ENCODE results near the gene KRT15. TPM values are rescaled to one million over a fixed set of nuclear protein-coding genes. Genes with fewer than 3 reads are reported as not detected.

KRT15 gene
- polyA plus RNA-seq, 1 donor (not counting 4 experiments of a cell fraction or from before 2014, with no cell fraction given) = 729 TPM

DNA sequence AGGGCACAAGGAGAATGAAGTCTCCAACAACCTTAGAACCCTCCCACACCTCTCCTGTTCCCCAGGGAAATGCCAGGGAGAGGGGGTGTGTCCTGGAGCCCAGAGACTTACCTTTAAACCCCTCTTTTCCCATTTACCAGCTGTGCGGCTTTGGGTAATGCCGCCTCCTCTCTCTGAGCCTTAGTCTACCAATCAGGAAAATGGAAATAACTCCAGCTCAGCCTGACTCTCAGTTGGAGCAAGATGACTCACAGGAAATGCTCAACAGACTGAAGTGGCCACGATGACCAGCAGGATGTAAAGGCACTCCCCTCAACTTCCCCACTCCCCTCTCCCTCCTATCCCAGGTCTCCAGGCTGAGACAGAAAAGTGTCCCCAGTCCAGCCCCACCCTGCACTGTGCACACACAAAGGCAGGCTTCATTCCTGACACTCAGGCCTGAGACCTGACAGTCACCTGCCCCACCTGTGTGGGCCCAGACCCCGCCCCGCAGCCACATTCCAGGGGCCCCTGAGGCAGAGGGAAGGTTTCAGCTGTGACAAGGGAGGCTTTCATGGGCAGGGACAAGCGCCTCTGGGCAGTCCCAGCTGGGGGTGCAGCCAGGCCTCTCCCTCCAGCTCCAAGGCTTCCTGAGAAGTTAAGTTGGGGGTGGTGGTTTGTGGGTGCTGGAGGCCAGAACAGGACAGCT, 3.0 kb upstream of the KRT15 start:
- FAIRE-seq (peak; percentile 97), DNase-seq (ENCODE audit: low read depth, low spot score) (peak; percentile 95)
- H3K79me2 ChIP-seq (ENCODE audit: control insufficient read depth, insufficient read depth, low read length) = no peaks in the 10 kb centered on the region
- peaks cover 65% of the 10 kb centered on the region for H3K4me1 ChIP-seq (ENCODE audit: control insufficient read depth, extremely low read depth, insufficient read depth, low read length)
- H3K9me3 ChIP-seq (ENCODE audit: control insufficient read depth, low read depth, low read length) = no peaks in the 10 kb centered on the region
- no peaks in the 10 kb centered on the region for H4K20me1 ChIP-seq (ENCODE audit: control insufficient read depth, extremely low read depth, insufficient read depth, low read length)
- dilution Hi-C loops (cut with MboI; ENCODE audit: extremely low pct_ligation_motif_present, low sequenced_read_pairs) = no loop called here
- H2AFZ ChIP-seq (ENCODE audit: control insufficient read depth, low read length) = no peak overlapping the region
- H3K4me3 ChIP-seq (ENCODE audit: control insufficient read depth in 2 of 3, extremely low read depth in 1 of 3, insufficient read depth in 2 of 3, low read depth in 1 of 3, low read length in 3 of 3) = peak overlapping the region in 1 of 3 experiments; percentile 10
- peak overlapping the region; percentile 38 for H3K9ac ChIP-seq (ENCODE audit: control insufficient read depth, extremely low read depth, insufficient read depth, low read length)
- no peaks in the 10 kb centered on the region for H3K27me3 ChIP-seq (ENCODE audit: control insufficient read depth, extremely low read depth, insufficient read depth, low read length)
- H3K27ac ChIP-seq (ENCODE audit: control insufficient read depth, insufficient read depth, low read length) = peak overlapping the region; percentile 82
- peaks cover 0 to 5% of the 10 kb centered on the region in 2 experiments for H3K36me3 ChIP-seq (ENCODE audit: control insufficient read depth in 2 of 2, extremely low read depth in 1 of 2, insufficient read depth in 2 of 2, low read length in 2 of 2)
- H3K4me2 ChIP-seq (ENCODE audit: control insufficient read depth, extremely low read depth, insufficient read depth, low read depth, low read length) = peak overlapping the region; percentile 57
- H3K9me1 ChIP-seq (ENCODE audit: control insufficient read depth, extremely low read depth, insufficient read depth, low read length) = no peaks in the 10 kb centered on the region
- no peak for TF ChIP-seq EZH2 (IDR thresholded peaks at IDR 0.05; ENCODE audit: low read length)
- TF ChIP-seq CTCF (optimal IDR thresholded peaks at IDR 0.05 in 1 of 3, IDR thresholded peaks at IDR 0.05 in 1 of 3, conservative IDR thresholded peaks at IDR 0.05 in 1 of 3; ENCODE audit: extremely low read depth in 1 of 3, insufficient read depth in 2 of 3, low read length in 3 of 3) = peak in 1 of 3 experiments; percentile 1

GRCh38 chr17:41520821-41521521, 2.3 kb upstream of the KRT15 start:
- H2AFZ ChIP-seq (ENCODE audit: control insufficient read depth, low read length) = no peak overlapping the region
- dilution Hi-C loops (cut with MboI; ENCODE audit: extremely low pct_ligation_motif_present, low sequenced_read_pairs) = no loop called here
- H3K27ac ChIP-seq (ENCODE audit: control insufficient read depth, insufficient read depth, low read length) = peak overlapping the region; percentile 82
- H3K36me3 ChIP-seq (ENCODE audit: control insufficient read depth in 2 of 2, extremely low read depth in 1 of 2, insufficient read depth in 2 of 2, low read length in 2 of 2) = peaks cover 0 to 9% of the 10 kb centered on the region in 2 experiments
- TF ChIP-seq EZH2 (IDR thresholded peaks at IDR 0.05; ENCODE audit: low read length) (no peak), CTCF (optimal IDR thresholded peaks at IDR 0.05 in 1 of 3, IDR thresholded peaks at IDR 0.05 in 1 of 3, conservative IDR thresholded peaks at IDR 0.05 in 1 of 3; ENCODE audit: extremely low read depth in 1 of 3, insufficient read depth in 2 of 3, low read length in 3 of 3) (no peak)
- peaks cover 4% of the 10 kb centered on the region for H3K27me3 ChIP-seq (ENCODE audit: control insufficient read depth, extremely low read depth, insufficient read depth, low read length)
- H3K79me2 ChIP-seq (ENCODE audit: control insufficient read depth, insufficient read depth, low read length) = no peaks in the 10 kb centered on the region
- DNase-seq (ENCODE audit: low read depth, low spot score) = no peak
- H3K9me3 ChIP-seq (ENCODE audit: control insufficient read depth, low read depth, low read length) = no peaks in the 10 kb centered on the region
- H4K20me1 ChIP-seq (ENCODE audit: control insufficient read depth, extremely low read depth, insufficient read depth, low read length) = no peaks in the 10 kb centered on the region
- FAIRE-seq = peak; percentile 41
- no peaks in the 10 kb centered on the region for H3K9me1 ChIP-seq (ENCODE audit: control insufficient read depth, extremely low read depth, insufficient read depth, low read length)
- H3K4me1 ChIP-seq (ENCODE audit: control insufficient read depth, extremely low read depth, insufficient read depth, low read length) = peaks cover 71% of the 10 kb centered on the region
- H3K9ac ChIP-seq (ENCODE audit: control insufficient read depth, extremely low read depth, insufficient read depth, low read length) = peak overlapping the region; percentile 38
- peak overlapping the region in 1 of 3 experiments; percentile 10 for H3K4me3 ChIP-seq (ENCODE audit: control insufficient read depth in 2 of 3, extremely low read depth in 1 of 3, insufficient read depth in 2 of 3, low read depth in 1 of 3, low read length in 3 of 3)
- H3K4me2 ChIP-seq (ENCODE audit: control insufficient read depth, extremely low read depth, insufficient read depth, low read depth, low read length) = peak overlapping the region; percentile 78
